ENCODE measurements around the gene JMJD8. TPM values are rescaled to one million over a fixed set of nuclear protein-coding genes. Genes with fewer than 3 reads are reported as not detected.

The JMJD8 gene
- total and polyA plus RNA-seq, 9 of the 15 experiments (the other 6 are each of a cell fraction or from before 2014, with no cell fraction given), result 1.2 to 50.6 (median 29.3) TPM

DNA sequence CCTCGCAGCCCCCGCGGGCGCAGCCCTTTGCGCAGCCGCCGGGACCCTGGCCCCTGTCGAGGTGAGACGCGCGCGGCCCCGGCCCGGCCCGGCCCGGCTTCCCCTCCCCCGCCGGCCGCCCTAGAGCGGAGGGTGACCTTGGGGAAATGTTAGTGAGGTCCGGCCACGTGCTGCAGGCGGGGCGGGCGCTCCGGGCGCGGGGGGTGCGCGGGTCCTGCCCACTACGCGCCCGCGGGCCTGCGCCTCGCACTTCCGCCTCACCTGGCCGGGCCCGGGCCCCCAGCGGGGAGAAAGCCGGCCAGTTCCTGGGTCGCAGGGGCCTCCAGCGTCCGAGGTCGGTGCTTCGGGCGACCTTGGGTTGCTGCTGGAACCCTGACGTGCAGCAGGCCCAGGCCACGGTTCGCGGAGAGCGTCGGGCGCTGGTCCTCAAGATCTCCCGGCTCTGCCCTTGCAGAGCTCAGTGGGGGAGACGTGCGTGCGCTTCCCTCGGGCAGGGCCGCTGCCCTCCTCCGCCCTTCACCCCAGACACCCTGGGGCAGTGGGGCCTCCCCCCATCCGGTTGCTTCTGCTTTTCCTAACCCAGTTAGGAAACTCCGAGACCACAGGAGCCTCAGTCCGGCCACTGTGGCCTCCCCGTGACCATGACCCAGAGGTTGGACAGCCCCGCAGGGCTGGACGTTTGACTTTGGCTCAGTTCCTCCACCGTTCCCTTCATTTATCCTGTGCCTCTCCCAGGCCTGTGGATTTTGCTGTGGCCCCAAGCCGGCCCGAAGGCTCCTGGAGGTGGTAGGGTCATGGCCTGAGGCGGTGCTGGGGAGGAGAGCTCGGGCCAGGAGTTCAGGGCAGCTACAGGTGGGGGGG lies 41.7 kb downstream of the JMJD8 start (continued):
- TF ChIP-seq MGA (IDR thresholded peaks at IDR 0.05), result no peak
- TF ChIP-seq FUS (optimal IDR thresholded peaks at IDR 0.05; ENCODE audit: low read depth, low read length), result no peak
- no peak for TF ChIP-seq THAP7 (CRISPR knock-in tag; IDR thresholded peaks at IDR 0.05)
- TF ChIP-seq ZNF511 (CRISPR knock-in tag; IDR thresholded peaks at IDR 0.05), result peak; percentile 21; the same call in 1 of the 2 replicates
- TF ChIP-seq E2F8 (IDR thresholded peaks at IDR 0.05; ENCODE audit: low read depth, partially characterized antibody), result no peak
- TF ChIP-seq, protein P1, sequence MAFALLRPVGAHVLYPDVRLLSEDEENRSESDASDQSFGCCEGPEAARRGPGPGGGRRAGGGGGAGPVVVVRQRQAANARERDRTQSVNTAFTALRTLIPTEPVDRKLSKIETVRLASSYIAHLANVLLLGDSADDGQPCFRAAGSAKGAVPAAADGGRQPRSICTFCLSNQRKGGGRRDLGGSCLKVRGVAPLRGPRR (CRISPR knock-in tag; IDR thresholded peaks at IDR 0.05), result no peak
- no peak for TF ChIP-seq HDAC2 (IDR thresholded peaks at IDR 0.05)
- 0 out of 2 replicates have a peak, but pooled peaks have one; percentile 23 for TF ChIP-seq BHLHE40 (IDR thresholded peaks at IDR 0.05; ENCODE audit: low read length)

All from K562 (cell line).